ENCODE results near the gene FAM83E.

GRCh38 chr19:48627865-48628314 is 13.0 kb upstream of the FAM83E start:
- TF ChIP-seq GATA2 (IDR thresholded peaks at IDR 0.05; ENCODE audit: low read depth, low read length), result no peak
- no peak for TF ChIP-seq GATA3 (IDR thresholded peaks at IDR 0.05; ENCODE audit: low read depth, low read length)
